Endothelial cell of umbilical vein (primary cell): ENCODE data around the gene CHD6.

Experiments used
- CTCF ChIP-seq, 2 donors: IDR thresholded peaks; 1 replicate in 1 of 2; 2 replicates in 1 of 2; pipeline ENCODE4 v1.5.1; 2011; ENCODE audit warnings: low read length in 2 of 2, mild to moderate bottlenecking in 2 of 2, moderate library complexity in 2 of 2, control low read depth in 1 of 2, inconsistent platforms in 1 of 2, low read depth in 1 of 2; ENCODE audit not compliant: insufficient read depth in 1 of 2; ENCODE audit errors: extremely low read depth in 1 of 2
- EZH2 ChIP-seq: IDR thresholded peaks from 2 replicates; pipeline ENCODE4 v1.6.1; 2012; ENCODE audit warnings: borderline replicate concordance, low read depth, mild to moderate bottlenecking, moderate library complexity, low read length, inconsistent platforms; ENCODE audit not compliant: severe bottlenecking
- FOS ChIP-seq: IDR thresholded peaks from 2 replicates; pipeline ENCODE4 v1.6.1; 2011; ENCODE audit warnings: mild to moderate bottlenecking, low read length, moderate library complexity, borderline replicate concordance; ENCODE audit not compliant: insufficient read depth
- GATA2 ChIP-seq: IDR thresholded peaks from 2 replicates; pipeline ENCODE4 v1.7.0; 2011; ENCODE audit warnings: low read depth, mild to moderate bottlenecking, moderate library complexity, mixed read lengths, low read length; ENCODE audit not compliant: insufficient read length, insufficient read depth
- JUN ChIP-seq: IDR thresholded peaks from 2 replicates; pipeline ENCODE4 v1.6.1; 2011; ENCODE audit warnings: borderline replicate concordance, low read depth; ENCODE audit not compliant: insufficient read length, insufficient read depth
- MAX ChIP-seq: IDR thresholded peaks from 2 replicates; pipeline ENCODE4 v1.6.1; 2011; ENCODE audit not compliant: insufficient read depth, insufficient read length
- MYC ChIP-seq: IDR thresholded peaks from one replicate; pipeline ENCODE4 v1.6.1; 2011; ENCODE audit warnings: mild to moderate bottlenecking, low read depth, low read length
- POLR2A ChIP-seq: IDR thresholded peaks from 2 replicates; pipeline ENCODE4 v1.6.1; 2012; ENCODE audit warnings: low read depth, mild to moderate bottlenecking, control low read depth, low read length
- POLR2AphosphoS5 ChIP-seq: IDR thresholded peaks from 2 replicates; pipeline ENCODE4 v1.6.1; 2012; ENCODE audit warnings: low read depth, mild to moderate bottlenecking, control low read depth, low read length, moderate library complexity; ENCODE audit not compliant: insufficient read depth

- TF ChIP-seq MYC (no peak), POLR2AphosphoS5 (no peak), POLR2A (no peak), CTCF (IDR thresholded peaks at IDR 0.05; ENCODE audit: extremely low read depth in 1 of 2, insufficient read depth in 1 of 2, low read depth in 1 of 2, low read length in 2 of 2) (no peak), EZH2 (no peak), MAX (no peak), JUN (no peak), FOS (no peak), GATA2 (no peak)
These were observed 2.5 kb downstream of the CHD6 start for GRCh38 chr20:41615676-41616075.
